ENCODE results near the gene L1CAM.

L1CAM gene

DNA sequence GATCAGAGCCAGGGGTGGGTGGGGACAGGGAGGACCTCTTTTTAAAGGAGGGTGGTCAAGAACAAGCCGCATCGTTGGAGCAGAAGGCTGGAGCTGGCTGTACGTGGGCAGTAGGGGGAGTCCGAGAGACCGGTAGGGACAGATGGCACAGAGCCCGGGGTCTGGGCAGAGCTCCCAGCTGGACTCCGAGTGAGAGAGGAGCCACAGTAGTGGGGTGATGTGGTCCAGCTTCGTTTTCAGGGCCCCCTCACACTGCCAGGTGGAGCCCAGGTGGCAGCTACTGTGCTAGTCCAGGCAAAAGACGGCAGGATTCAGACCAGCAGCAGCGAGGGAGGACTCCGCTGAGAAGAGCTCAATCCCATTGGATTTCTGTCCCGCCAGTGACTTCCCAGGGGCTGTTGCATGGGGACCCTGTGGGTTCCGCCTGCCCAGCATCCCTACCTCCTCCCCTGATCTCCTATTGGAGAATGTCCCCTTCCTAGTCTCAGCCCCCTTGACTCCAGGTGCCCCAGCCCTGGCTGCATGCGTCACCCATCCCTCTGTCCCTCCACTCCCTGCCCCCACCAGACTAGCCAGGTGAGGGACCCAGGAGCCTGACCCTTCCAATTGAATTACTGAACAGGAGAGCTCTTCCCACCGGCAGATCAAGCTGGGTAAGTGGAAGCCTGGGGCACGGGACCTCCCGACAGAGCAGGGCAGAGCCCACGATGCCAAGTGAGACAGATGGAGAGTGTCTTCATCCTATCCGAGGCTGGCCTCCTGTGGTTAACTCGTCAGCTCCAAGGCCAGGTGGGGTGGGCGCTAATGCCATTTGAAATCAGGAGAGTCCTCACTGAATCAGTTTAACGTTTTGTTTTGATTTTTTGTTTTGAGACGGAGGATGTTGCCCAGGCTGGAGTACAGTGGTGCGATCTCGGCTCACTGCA lies 37.2 kb upstream of the L1CAM start:
- DNase-seq: peak; percentile 74

DNA sequence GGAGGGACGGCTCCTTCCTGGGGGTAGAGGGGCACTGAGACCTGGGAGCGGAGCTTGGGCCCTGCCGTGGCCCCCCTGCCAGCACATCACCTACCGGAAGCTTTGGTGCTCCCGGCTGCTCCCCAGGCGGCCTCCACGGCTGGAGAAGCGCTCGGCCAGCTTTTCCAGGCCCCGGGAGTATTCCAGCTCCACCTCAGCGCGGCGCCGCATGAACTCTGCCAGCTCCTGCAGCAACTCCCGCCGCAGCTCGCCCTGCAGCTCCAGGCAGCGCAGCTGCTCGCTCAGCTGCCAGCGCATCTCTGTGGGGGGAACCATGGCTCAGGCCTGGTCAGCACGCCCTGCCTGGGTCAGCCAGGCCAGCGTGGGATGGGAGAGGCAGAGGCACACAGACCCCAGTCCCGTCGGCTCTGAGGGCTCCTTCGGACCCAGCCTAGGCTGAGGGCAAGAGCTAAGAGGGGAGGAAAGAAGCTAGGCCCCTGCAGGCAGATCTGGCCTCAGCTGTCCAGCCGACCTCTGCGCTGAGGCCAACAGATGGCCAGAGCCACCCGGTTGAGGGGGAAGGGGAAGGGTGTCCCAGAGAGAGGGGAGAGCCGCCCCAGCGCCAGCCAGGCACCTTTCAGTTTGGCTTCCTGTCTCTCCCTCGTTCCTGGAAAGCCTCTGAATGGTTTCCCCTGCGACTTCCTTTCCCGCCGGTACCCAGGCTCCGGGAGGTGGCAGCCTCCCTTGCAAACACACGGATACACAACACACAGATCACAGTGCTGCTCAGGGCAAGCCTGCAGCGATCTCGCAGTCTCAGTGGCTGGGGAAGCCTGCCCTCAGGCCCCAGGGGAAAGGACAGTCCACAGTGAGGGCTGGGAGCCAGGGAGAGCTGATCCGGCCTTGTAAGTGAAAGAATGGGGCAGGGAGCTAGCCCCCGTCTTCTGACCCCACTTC lies 35.8 kb upstream of the L1CAM start:
- DNase-seq: no peak

DNA sequence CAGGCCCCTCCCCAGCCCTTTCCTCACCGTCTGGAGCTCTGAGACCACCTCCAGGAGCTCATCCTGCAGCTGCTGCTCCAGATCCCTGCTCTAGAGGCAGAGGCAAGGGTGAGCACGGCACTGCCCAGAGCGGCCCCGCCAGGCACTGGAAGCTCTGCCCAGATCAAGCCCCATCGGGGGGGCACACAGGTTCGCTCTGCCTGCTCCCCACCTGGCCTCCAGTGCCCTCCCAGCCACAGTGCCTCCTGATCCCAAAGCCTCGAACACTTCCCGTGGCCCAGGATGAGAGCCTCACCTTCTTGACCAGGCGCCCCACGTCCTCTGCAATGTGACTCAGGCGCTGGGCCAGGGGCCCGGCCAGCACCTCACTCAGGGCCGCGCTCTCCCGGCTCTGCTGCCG lies 35.1 kb upstream of the L1CAM start:
- DNase-seq: no peak

DNA sequence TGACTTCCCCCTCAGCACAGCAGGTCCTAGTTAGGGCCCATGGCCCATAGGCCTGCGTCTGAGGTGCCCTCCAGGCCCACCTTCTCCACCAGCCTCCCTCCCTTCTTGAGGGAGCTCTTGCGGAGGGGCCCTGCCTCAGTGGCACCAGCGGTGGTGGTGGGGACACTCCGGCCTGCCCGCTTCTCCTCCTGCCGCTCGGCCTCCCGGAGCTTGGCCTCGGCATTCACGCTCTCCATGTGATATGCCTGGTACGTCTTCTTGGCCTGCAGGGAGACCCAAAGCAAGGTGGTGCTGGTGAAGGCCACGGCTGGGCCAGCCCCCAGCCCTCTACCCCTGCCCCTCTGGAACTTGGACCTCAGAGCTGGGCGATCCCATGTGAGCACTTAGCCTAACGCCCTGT lies 34.6 kb upstream of the L1CAM start:
- DNase-seq: no peak

DNA sequence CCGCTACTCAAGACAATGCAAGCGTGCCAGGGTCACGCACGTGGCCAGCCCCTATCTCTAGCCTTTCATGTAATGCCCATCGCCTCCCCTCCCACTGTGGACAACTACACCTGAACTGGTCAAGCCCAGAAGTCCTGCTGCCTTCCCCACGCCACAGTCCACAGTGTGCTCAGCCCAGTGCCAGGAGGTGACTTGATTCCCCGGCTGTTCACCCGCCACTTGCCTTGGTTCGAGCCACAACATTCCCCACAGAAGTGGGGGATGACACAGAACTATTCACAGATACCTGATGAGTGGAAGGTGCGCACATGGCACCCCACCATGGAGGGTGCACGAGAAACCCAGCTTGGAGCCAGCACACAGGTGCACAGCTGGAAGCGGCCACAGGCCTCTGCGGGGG lies 33.3 kb upstream of the L1CAM start:
- no peak for DNase-seq

DNA sequence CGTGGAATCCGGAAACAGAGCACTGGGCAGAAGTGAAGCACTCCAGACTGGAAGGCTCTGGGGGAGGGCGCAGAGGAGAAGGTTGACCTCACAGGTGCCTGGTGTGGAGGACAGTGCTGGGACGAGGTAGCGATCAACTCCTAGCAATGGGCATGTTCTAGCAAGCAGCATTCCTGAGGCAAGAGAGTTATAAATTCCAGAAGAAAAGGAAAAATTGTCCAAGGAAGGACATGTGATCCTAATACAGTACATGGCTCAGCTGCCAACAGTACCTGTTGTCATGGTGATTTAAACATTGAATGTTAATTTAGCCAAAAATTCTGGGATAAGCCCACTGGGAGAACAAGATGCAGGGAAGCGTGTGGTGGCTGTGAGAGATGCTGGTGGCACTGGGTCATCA lies 31.9 kb upstream of the L1CAM start:
- no peak for DNase-seq

DNA sequence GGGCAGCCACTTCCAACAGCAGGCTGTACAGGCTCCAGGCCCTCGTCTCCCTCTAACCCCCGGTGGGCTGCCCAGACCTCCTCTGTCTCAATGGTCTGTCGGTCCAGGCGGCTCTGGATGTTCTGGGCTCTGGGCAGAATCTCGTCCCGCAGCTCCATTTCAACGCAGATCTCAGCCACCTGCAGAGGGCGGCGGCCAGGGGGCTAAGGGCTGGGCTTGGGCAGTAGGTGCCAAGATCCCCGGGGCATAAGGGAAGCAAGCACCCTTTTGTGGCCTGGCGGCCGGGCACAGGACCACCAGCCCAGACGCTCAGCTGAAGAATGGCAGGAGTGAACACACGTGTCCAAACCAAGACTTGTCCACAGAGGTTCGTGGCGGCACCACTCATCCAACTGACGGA lies 27.7 kb upstream of the L1CAM start:
- DNase-seq: no peak

DNA sequence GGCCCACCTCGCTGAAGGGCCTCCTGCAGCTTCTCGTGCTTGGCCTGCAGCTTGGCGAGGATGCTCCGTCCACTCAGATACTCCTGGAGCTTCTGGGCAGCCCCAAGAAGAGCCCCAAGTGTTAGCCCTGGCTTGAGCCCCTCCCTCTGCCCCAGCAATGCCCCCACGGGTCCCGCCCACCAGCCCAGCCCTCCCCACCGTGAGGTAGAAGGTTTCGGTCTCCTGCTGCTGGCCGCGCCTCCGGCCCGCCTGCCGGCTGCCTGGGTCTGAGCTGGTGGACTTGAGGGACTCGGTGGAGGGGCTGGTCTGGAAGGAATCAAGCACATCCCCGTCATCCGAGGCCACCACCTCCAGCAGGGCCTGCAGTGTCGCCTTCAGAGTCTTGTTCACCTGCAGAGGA lies 27.2 kb upstream of the L1CAM start:
- DNase-seq: no peak

DNA sequence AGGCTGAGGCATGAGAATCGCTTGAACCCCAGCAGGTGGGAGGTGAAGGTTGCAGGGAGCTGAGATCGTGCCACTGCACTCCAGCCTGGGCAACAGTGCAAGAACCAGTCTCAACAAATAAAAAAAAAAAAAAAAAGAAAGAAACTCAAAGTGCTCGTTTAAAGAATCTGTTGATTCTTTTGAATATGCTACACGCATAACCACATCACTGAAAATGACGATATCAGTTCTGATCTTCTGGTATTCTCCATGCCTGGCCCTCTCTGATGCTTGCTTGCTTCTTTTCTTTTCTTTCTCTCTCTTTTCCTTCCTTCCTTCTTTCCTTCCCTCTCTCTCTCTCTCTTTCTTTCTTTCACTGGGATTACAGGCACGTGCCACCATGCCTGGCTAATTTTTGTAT lies 25.8 kb upstream of the L1CAM start:
- DNase-seq: no peak

DNA sequence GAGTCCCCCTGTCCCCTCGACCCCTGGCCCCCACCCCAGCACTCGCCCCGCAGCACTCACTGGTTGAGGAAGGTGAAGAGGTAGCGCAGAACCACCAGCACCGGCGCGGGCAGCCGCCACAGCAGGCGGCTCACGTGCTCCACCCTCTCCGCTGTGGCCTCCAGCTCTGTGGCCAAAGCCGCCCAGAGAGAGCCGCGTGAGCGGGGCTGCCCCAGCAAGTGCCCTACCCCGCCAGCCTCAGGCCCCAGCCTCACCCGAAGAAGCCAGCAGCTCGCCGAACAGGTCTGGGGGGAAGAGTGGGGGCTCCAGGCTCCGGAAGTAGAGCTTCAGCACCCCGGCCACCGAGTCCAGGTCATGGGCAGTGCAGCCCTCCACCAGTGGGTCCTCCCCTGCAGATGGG lies 24.5 kb upstream of the L1CAM start:
- DNase-seq: no peak

DNA sequence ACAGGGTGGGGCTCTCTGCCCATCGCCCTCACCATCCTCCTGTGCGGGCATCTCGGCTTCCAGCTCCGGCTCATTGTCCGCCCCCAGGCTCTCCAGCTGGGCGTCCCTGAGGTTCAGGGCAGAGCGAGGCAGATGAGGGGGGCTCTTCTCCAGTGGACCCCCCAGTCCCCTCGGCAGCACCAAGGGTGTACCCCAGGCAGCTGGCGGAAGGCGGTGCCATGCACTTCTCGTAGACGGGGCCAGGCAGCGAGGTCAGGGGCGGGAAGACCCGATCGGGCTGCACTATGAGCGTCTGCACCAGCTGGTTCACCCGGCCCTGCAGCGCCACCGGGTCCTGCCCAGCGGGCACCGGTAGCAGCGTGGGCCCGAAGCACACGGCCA lies 24.0 kb upstream of the L1CAM start:
- no peak for DNase-seq

DNA sequence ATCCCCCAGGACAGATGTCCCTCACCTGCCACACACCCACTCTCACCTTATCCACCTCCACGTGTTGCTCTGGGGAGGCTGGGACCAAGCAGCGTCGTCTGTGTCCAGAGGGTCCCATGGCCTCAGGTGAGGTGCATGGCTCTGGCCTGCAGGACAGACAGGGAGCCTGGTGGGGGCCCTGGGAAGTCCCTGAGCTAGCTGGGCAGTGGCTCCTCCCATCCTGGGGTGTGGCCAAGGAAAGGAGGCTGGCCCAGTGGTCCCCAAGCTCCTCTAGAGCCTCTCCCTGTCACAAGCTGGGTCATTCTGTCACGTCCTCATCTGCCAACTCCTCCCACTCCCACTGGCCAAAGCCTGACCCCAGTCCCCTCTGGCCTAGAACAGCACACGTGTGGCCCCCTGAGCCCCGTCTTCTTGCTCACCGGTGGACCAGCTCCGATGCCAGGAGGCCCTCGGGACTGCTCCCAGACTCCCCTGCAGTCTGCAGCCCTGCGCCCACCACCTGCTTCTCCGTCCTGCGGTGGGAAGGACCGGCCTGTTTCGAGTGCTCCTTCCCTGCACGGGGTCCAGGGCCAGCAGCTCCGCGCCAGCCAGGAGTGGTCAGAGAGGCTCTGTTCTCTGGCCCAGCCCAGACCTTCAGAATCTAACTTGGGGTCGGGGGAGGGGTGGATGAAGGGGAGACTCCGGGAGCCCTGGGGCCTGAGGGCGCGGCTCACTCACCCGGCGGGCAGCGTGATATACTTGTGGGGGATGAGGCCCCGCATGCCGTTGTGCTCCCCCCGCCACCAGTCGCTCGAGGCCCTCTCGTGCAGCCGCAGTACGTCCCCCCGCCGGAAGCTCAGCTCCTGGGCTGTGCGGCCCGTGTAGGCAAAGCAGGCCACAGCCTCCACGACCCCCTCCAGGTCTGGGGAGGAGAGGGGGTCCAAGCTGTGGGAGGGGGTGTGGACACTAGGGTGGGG lies 23.3 kb upstream of the L1CAM start:
- no peak for DNase-seq

DNA sequence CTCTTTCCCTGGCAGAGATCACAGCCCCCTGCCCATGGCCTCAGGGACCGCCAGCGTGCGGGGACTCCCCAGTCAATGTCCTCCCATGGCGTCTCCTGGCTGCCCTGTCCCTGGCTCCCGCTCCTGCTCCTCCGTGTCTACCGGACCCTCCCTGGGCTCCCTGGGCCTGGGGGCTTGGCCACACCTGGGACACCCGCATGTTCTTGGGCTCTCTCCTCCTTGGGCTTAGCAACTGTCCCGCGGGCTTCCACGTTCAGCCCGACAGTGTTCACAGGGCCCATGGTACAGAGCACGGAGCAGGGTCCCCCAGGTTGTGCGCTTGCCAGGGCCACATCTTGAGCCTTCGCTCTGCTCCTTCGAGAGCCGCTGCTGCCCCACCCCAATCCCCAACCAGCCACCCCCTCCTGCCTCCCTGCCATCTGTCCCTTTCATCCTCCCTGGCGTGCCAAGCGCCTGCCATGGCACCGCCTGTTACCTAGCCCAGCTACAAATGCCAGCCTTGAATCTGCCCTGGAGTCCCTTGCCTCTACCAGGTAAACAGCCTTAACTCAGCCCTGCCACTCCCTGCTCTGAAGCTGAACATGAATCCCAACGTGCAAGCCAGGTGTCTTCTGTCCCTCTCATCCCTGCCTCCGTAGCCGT lies 22.4 kb upstream of the L1CAM start:
- no peak for DNase-seq

DNA sequence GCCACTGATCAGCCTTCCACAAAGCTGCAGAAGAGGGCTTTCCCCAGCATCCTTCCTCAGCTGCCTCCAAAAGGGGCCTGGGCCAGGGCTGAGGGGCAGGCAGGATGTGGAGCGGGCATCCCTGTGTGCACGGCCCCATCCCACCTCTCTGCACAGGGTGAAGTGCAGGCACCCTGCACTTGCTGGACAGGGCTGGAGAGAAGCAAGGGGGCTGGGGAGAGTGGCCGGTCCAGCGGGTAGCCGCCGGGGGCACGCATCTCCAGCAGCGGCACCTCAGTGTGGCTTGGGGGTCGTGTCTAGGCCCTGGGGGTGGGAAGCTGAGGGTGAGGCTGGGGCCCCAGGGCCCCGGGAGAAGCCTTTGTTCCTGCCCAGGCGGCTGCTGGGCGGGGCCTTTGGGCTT lies 21.5 kb upstream of the L1CAM start:
- DNase-seq: no peak

DNA sequence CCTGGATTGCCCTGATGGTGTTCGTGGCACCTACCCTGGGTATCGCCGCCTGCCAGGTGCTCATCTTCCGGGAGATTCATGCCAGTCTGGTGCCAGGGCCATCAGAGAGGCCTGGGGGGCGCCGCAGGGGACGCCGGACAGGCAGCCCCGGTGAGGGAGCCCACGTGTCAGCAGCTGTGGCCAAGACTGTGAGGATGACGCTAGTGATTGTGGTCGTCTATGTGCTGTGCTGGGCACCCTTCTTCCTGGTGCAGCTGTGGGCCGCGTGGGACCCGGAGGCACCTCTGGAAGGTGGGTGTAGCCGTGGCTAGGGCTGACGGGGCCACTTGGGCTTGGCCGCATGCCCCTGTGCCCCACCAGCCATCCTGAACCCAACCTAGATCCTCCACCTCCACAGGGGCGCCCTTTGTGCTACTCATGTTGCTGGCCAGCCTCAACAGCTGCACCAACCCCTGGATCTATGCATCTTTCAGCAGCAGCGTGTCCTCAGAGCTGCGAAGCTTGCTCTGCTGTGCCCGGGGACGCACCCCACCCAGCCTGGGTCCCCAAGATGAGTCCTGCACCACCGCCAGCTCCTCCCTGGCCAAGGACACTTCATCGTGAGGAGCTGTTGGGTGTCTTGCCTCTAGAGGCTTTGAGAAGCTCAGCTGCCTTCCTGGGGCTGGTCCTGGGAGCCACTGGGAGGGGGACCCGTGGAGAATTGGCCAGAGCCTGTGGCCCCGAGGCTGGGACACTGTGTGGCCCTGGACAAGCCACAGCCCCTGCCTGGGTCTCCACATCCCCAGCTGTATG lies 20.3 kb upstream of the L1CAM start:
- no peak for DNase-seq

DNA sequence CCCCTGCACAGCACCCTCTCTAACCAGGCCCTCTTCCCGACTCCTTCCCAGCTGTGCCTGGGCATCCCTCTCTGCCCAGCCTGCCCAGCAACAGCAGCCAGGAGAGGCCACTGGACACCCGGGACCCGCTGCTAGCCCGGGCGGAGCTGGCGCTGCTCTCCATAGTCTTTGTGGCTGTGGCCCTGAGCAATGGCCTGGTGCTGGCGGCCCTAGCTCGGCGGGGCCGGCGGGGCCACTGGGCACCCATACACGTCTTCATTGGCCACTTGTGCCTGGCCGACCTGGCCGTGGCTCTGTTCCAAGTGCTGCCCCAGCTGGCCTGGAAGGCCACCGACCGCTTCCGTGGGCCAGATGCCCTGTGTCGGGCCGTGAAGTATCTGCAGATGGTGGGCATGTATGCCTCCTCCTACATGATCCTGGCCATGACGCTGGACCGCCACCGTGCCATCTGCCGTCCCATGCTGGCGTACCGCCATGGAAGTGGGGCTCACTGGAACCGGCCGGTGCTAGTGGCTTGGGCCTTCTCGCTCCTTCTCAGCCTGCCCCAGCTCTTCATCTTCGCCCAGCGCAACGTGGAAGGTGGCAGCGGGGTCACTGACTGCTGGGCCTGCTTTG lies 19.6 kb upstream of the L1CAM start:
- no peak for DNase-seq

DNA sequence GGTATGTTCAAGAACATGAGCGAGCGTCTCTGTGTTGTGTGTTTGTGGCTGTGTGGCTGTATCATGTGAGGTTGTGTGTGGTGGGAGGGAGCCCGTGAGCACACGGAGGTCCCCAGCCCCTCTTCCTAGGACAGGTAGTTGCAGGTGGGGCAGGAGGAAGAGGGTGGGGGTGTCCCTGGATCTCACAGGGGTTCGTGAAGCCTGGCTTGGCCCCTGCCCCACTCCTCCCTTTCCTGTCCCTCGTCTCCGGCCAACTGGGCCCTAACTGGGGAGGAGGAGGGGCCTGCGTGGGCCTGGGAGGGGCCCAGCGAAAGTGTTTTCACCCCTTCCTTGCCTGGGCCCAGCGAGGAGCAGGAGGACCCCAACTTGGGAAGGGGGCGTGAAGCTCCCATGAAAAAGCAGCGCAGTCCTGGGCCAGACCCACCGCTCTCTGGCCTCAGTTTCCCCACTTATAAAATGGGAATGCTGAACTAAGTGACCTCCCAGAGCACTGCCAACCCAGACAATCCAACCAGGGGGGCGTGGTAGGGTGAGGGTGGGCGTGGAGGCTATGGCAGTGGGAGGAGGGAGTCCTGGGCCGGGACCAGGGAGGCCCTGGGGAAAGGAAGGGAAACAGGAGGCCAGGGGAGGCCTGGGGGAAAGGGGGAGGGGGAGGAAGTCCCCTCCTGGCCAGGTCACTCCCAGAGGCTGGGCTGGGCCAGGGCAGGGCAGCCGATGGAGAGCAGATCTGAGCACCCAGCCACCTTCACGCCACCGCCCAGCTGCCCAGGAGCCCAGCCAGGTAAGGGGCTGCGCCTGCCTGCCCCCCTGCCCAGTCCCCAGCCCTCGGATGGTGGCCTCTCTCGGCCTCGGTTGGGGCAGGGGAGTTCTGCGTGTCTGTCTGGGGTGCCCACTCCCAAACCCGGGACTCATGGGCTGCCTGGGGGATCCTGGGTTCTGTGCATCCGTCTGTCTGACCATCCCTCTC lies 18.3 kb upstream of the L1CAM start, which contains the start of gene AVPR2:
Gene AVPR2, plus strand, starts transcription at position 683 of the 967 bp plus-strand sequence. CDS start 473 bp downstream, outside the sequence.
- DNase-seq: peak; percentile 24

DNA sequence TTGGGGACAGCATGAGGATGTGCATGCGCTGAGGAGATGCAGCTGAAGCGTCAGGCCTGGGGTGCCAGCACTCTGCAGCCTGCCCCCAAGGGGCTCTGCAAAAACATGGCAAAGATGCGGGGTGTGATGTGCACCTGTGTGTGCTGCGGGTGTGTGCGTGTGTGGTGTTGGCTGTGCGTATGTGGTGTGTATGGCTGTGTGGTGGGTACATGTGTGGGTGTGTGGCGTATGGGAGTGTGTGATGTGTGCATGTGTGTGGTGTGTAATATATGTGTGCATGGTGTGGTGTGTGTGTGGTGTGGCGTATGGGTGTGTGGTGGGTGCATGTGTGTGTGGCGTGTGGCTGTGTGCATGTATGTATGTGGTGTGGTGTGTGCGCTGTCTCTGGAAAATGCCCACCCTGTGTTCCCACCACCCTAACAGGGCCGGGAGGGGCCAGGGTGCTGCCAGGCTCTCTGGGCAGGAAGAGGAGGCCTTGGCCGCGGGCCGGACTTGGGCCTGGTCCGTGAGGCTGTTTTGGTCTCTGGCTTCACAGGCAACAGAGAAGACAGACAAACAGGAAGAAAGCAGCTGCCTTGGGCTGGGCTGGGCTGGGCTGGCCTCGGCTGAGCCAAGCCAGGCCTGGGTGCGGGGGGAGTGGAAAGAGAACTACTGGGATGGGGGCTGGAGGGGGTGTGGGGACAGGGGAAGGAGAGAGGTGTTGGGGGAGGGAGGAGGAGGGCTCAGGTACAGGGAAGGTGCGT lies 17.4 kb upstream of the L1CAM start:
- peak; percentile 33 for DNase-seq

DNA sequence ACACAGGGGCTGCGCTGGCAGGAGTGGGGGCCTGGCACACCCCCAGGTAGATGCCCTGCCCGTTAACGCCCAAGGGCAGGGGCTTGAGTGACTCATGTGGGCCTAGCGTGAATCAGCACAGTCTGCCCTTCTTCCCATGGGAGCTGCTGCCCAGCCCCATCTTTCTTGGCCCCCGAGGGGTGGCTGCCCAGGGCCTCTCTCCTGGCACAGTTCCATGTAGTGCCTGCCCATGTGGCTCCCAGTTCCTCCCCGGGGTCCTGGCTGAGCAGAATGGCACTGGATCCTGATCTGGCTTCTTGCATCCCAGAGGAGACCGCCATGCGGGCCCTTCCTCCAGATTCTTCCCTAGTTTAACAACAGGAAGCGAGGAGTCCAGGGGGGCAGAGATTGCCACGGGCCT lies 16.4 kb upstream of the L1CAM start:
- no peak for DNase-seq

Measured in RPMI8226 (cell line).